SK-N-MC (cell line): Measurements from ENCODE around the gene WDR89.

Experiments
- DNase-seq: peaks from one replicate; pipeline ENCODE4 v3.0.0-alpha.2; 2011; ENCODE audit warnings: low read depth, low spot score
- H3K27ac ChIP-seq: fragments of 200-600 bp; sonication (generic); 2 replicates; pipeline ENCODE4 v1.5.1; 2016; ENCODE audit warnings: mixed run types
- H3K36me3 ChIP-seq: fragments of 200-600 bp; sonication (generic); 2 replicates; pipeline ENCODE4 v1.6.1; 2017; ENCODE audit warnings: antibody characterized with exemption, low read length, mixed read lengths; ENCODE audit not compliant: insufficient read depth
- H3K4me3 ChIP-seq: fragments of 200-600 bp; sonication (generic); 2 replicates; pipeline ENCODE4 v1.5.1; 2016
- H3K9ac ChIP-seq: fragments of 200-600 bp; sonication (generic); 2 replicates; pipeline ENCODE4 v1.8.0; 2017; ENCODE audit warnings: mixed run types, mixed read lengths; ENCODE audit not compliant: insufficient read length
- H3K9me3 ChIP-seq: fragments of 200-600 bp; sonication (generic); 2 replicates; pipeline ENCODE4 v1.6.1; 2017; ENCODE audit warnings: low read depth, mild to moderate bottlenecking, antibody characterized with exemption, low read length, moderate library complexity, mixed read lengths
- EZH2 ChIP-seq: fragments of 200-600 bp; sonication (generic); IDR thresholded peaks from one replicate; pipeline ENCODE4 v1.6.1; 2017; ENCODE audit warnings: antibody characterized with exemption
- FOXP2 ChIP-seq: optimal IDR thresholded peaks from 2 replicates; pipeline ENCODE3; 2011; ENCODE audit warnings: mild to moderate bottlenecking, moderate library complexity; ENCODE audit not compliant: insufficient read depth; ENCODE audit errors: extremely low read length, control extremely low read depth
- POLR2AphosphoS5 ChIP-seq: IDR thresholded peaks from 2 replicates; pipeline ENCODE4 v1.6.1; 2012; ENCODE audit warnings: mild to moderate bottlenecking, low read depth, low read length, borderline replicate concordance

WDR89 gene

GRCh38 chr14:63659726-63660125 lies 18.1 kb upstream of the WDR89 start:
- DNase-seq = no peak
- H3K4me3 ChIP-seq = no peak overlapping the region
- H3K9me3 ChIP-seq = no peaks in the 10 kb centered on the region
- H3K36me3 ChIP-seq = no peaks in the 10 kb centered on the region
- no peak overlapping the region for H3K27ac ChIP-seq
- H3K9ac ChIP-seq = no peak overlapping the region
- no peak for TF ChIP-seq EZH2
- TF ChIP-seq FOXP2 = no peak
- TF ChIP-seq POLR2AphosphoS5 = no peak

- no peak for TF ChIP-seq POLR2AphosphoS5
- TF ChIP-seq FOXP2 = no peak
- no peak for TF ChIP-seq EZH2
- H3K27ac ChIP-seq = no peak overlapping the region
- no peak for DNase-seq
- H3K36me3 ChIP-seq = no peaks in the 10 kb centered on the region
- no peak overlapping the region for H3K4me3 ChIP-seq
- no peak overlapping the region for H3K9ac ChIP-seq
- no peaks in the 10 kb centered on the region for H3K9me3 ChIP-seq
These were observed 14.5 kb upstream of the WDR89 start for GRCh38 chr14:63656194-63656593.

GRCh38 chr14:63654936-63655335 lies 13.3 kb upstream of the WDR89 start:
- Histone ChIP-seq H3K36me3 (no peaks in the 10 kb centered on the region), H3K4me3 (no peak overlapping the region), H3K9ac (no peak overlapping the region), H3K27ac (no peak overlapping the region), H3K9me3 (no peaks in the 10 kb centered on the region)
- no peak for DNase-seq
- TF ChIP-seq POLR2AphosphoS5 = no peak
- TF ChIP-seq EZH2 = no peak
- no peak for TF ChIP-seq FOXP2

GRCh38 chr14:63654346-63654745 lies 12.7 kb upstream of the WDR89 start:
- Histone ChIP-seq H3K9ac (no peak overlapping the region), H3K27ac (no peak overlapping the region), H3K36me3 (no peaks in the 10 kb centered on the region), H3K9me3 (no peaks in the 10 kb centered on the region), H3K4me3 (no peak overlapping the region)
- DNase-seq = no peak
- TF ChIP-seq POLR2AphosphoS5 = no peak
- TF ChIP-seq FOXP2 = no peak
- TF ChIP-seq EZH2 = no peak

GRCh38 chr14:63652406-63652805 lies 10.7 kb upstream of the WDR89 start:
- no peak overlapping the region for H3K9ac ChIP-seq
- H3K36me3 ChIP-seq = no peaks in the 10 kb centered on the region
- H3K4me3 ChIP-seq = no peak overlapping the region

GRCh38 chr14:63650256-63650952 lies 8.7 kb upstream of the WDR89 start:
- no peaks in the 10 kb centered on the region for H3K9me3 ChIP-seq
- no peaks in the 10 kb centered on the region for H3K36me3 ChIP-seq
- H3K4me3 ChIP-seq = no peak overlapping the region
- TF ChIP-seq EZH2 (no peak), POLR2AphosphoS5 (no peak), FOXP2 (no peak)
- no peak overlapping the region for H3K27ac ChIP-seq
- H3K9ac ChIP-seq = no peak overlapping the region
- no peak for DNase-seq

More at GRCh38 chr14:63652406-63652805, 10.7 kb upstream of the WDR89 start:
- Histone ChIP-seq H3K9me3 (no peaks in the 10 kb centered on the region), H3K27ac (no peak overlapping the region)
- DNase-seq = no peak
- TF ChIP-seq POLR2AphosphoS5 (no peak), FOXP2 (no peak), EZH2 (no peak)

- Histone ChIP-seq H3K36me3 (no peaks in the 10 kb centered on the region), H3K9me3 (no peaks in the 10 kb centered on the region), H3K9ac (no peak overlapping the region), H3K27ac (no peak overlapping the region), H3K4me3 (no peak overlapping the region)
- TF ChIP-seq EZH2 = no peak
- TF ChIP-seq FOXP2 = no peak
- no peak for TF ChIP-seq POLR2AphosphoS5
- no peak for DNase-seq
These were observed 6.2 kb upstream of the WDR89 start for GRCh38 chr14:63647696-63648410.

- Histone ChIP-seq H3K9me3 (no peaks in the 10 kb centered on the region), H3K9ac (no peak overlapping the region), H3K4me3 (no peak overlapping the region), H3K27ac (no peak overlapping the region), H3K36me3 (peaks cover 4% of the 10 kb centered on the region)
- TF ChIP-seq POLR2AphosphoS5 = no peak
- no peak for TF ChIP-seq FOXP2
- TF ChIP-seq EZH2 = no peak
- DNase-seq = no peak
These were observed 3.1 kb upstream of the WDR89 start for GRCh38 chr14:63644741-63645140.
